Measurements from ENCODE around the gene MARF1. TPM values are rescaled to one million over a fixed set of nuclear protein-coding genes. Genes with fewer than 3 reads are reported as not detected.

MARF1 gene
- total RNA-seq, 4 donors from 2014 or later = 21.0 to 91.9 (median 42.2) TPM

GRCh38 chr16:15620611-15621195 is 22.3 kb downstream of the MARF1 start:
- Histone ChIP-seq H3K4me1 (no peaks in the 10 kb centered on the region), H3K9me3 (no peaks in the 10 kb centered on the region), H3K27ac (no peak overlapping the region), H3K4me3 (no peak overlapping the region), H3K36me3 (no peaks in the 10 kb centered on the region), H3K27me3 (no peaks in the 10 kb centered on the region)
- no peak for TF ChIP-seq POLR2A (IDR thresholded peaks at IDR 0.05)
- TF ChIP-seq CTCF (IDR thresholded peaks at IDR 0.05) = no peak
- DNase-seq = no peak
- intact Hi-C loops (cut with DNase I; ENCODE audit: low total_unique reads) = no loop called here

DNA sequence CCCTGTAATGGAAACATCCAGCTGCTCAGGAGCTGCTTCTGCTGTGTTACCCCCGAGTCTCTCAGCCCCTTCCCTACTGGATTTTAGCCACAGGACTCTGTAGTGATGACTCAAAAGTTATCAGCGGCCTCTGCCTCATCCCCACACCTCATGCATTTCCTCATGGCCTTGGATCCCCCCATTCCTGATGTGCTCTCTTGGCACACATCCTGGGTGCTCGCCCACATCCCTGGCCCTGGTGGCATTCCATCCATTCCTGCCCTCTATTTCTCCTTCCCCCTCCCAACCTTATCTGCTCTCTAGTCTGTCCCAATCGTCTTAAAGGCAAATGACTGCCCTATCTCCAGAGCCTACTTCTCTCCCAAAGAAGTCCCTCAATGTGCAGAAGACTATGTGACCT is 24.6 kb downstream of the MARF1 start:
- Histone ChIP-seq H3K4me1 (no peaks in the 10 kb centered on the region), H3K27ac (no peak overlapping the region), H3K9me3 (no peaks in the 10 kb centered on the region), H3K36me3 (no peaks in the 10 kb centered on the region), H3K4me3 (no peak overlapping the region), H3K27me3 (no peaks in the 10 kb centered on the region)
- no peak for DNase-seq
- TF ChIP-seq POLR2A (IDR thresholded peaks at IDR 0.05) (no peak), CTCF (IDR thresholded peaks at IDR 0.05) (no peak)
- intact Hi-C loops (cut with DNase I; ENCODE audit: low total_unique reads) = no loop called here

DNA sequence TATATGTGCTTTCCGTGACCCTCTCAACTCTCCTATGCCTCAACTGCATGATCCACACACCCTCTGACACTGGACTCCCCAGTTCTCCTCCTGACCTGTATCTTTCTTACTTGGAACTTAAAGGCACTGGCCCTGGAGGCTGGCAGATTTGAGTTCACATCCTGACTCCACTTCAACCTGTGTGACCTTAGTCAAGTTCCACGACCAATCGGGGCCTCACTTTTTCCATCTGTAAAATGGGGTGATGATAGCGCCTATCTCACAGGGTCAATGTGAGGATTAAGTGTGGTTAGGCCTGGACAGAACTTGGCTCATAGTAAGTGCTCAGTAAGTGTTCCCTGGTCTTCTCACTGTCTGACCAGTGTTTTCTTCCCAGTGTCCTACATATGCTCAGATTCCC is 25.1 kb downstream of the MARF1 start:
- intact Hi-C loops (cut with DNase I; ENCODE audit: low total_unique reads) = no loop called here
- Histone ChIP-seq H3K27me3 (no peaks in the 10 kb centered on the region), H3K27ac (no peak overlapping the region), H3K36me3 (no peaks in the 10 kb centered on the region), H3K9me3 (no peaks in the 10 kb centered on the region), H3K4me3 (no peak overlapping the region), H3K4me1 (no peaks in the 10 kb centered on the region)
- no peak for TF ChIP-seq POLR2A (IDR thresholded peaks at IDR 0.05)
- TF ChIP-seq CTCF (IDR thresholded peaks at IDR 0.05) = no peak
- no peak for DNase-seq

DNA sequence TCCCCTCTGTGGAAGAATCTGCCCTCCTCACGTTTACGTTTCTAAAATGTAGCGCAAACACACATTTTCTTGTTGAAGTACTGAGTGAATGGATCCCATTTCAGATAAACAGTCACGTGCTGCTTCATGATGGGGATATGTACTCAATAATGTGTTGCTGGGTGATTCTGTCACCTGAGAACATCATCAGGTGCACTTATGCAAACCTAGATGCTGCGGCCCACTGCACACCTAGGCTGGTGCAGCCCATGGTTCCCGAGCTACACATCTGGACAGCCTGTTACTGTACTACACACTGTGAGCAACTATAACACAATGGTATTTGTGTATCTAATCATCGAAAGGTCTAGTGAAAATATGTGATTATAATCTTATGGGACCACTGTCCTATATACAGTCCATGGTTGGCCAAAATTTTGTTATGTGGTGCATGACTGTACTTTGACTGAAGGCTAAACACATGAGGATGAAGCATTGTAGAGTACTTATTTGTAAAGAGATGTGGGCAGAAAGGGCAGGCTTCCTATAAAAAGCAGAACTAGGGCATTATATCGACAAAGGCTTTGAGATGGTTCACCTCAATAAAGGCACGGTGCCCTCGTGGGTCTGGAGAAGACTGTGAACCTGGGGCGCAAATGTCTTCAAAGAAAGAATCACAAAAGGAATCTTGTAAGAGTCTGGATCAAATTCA is 26.3 kb downstream of the MARF1 start:
- DNase-seq = no peak
- H3K27me3 ChIP-seq = no peaks in the 10 kb centered on the region
- TF ChIP-seq POLR2A (IDR thresholded peaks at IDR 0.05) (no peak), CTCF (IDR thresholded peaks at IDR 0.05) (no peak)
- no peak overlapping the region for H3K4me3 ChIP-seq
- H3K27ac ChIP-seq = no peak overlapping the region
- no peaks in the 10 kb centered on the region for H3K36me3 ChIP-seq
- no peaks in the 10 kb centered on the region for H3K4me1 ChIP-seq
- no peaks in the 10 kb centered on the region for H3K9me3 ChIP-seq
- intact Hi-C loops (cut with DNase I; ENCODE audit: low total_unique reads) = no loop called here

DNA sequence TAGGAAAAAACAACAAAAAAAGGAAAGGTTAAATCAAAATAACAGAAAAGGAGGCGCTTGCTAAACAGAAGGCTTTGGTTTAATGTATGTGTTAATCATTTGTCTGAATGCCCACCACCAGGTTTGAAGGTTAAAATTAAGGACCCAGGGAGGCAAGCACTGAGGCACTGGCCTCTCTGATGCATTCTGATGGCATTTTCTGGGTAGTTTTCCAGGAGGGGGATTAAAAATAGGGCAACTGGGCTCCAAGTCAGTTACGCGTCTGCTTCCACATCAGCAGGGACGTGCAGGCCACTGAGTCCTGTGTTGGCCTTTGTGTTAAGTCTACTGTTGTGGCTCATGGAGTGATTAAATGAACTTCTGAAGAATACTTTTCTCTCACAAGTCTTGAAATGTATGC is 26.9 kb downstream of the MARF1 start:
- no peaks in the 10 kb centered on the region for H3K27me3 ChIP-seq
- H3K4me3 ChIP-seq = no peak overlapping the region
- H3K27ac ChIP-seq = no peak overlapping the region
- TF ChIP-seq CTCF (IDR thresholded peaks at IDR 0.05) = no peak
- no peak for TF ChIP-seq POLR2A (IDR thresholded peaks at IDR 0.05)
- H3K36me3 ChIP-seq = no peaks in the 10 kb centered on the region
- DNase-seq = no peak
- H3K9me3 ChIP-seq = no peaks in the 10 kb centered on the region
- H3K4me1 ChIP-seq = no peaks in the 10 kb centered on the region
- intact Hi-C loops (cut with DNase I; ENCODE audit: low total_unique reads) = no loop called here

Measured in uterus (tissue), 4 donors.